Right lobe of liver (tissue), 6 donors: ENCODE data around the gene MYO5C. TPM values are rescaled to one million over a fixed set of nuclear protein-coding genes. Genes with fewer than 3 reads are reported as not detected.

ENCODE experiments used
- ATAC-seq, 4 donors: fragments of 200-7000 bp; cut with Tn5 transposase; one replicate each; pipeline ENCODE4 v1.9.1; 2020; ENCODE audit warnings: mild to moderate bottlenecking in 4 of 4, moderate library complexity in 4 of 4
- DNase-seq, 3 donors: peaks; one replicate each; pipeline ENCODE4 v3.0.0-alpha.2; 2020
- H3K27ac ChIP-seq, 3 donors: fragments of 200-600 bp; one replicate each; pipeline ENCODE4 v1.8.0; 2022
- H3K27me3 ChIP-seq, 2 donors: fragments of 200-600 bp; one replicate each; pipeline ENCODE4 v1.8.0; 2022
- H3K36me3 ChIP-seq, 4 donors: fragments of 200-600 bp; sonication (generic) in 1 of 4; one replicate each; pipeline versions ENCODE4 v1.5.1 to v1.8.0; 2017 to 2022; ENCODE audit warnings: control low read depth in 1 of 4
- H3K4me1 ChIP-seq, 4 donors: fragments of 200-600 bp; sonication (generic) in 1 of 4; one replicate each; pipeline versions ENCODE4 v1.5.1 to v1.8.0; 2017 to 2022; ENCODE audit warnings: control low read depth in 1 of 4
- H3K4me3 ChIP-seq, 3 donors: fragments of 200-600 bp; one replicate each; pipeline ENCODE4 v1.8.0; 2022
- H3K9me3 ChIP-seq, 4 donors: fragments of 200-600 bp; sonication (generic) in 1 of 4; one replicate each; pipeline versions ENCODE4 v1.5.1 to v1.8.0; 2017 to 2022; ENCODE audit warnings: control low read depth in 1 of 4
- POLR2A ChIP-seq: fragments of 450-650 bp; IDR thresholded peaks from one replicate; pipeline ENCODE4 v1.6.1; 2017; ENCODE audit warnings: antibody characterized with exemption, mild to moderate bottlenecking
- WGBS: methylation state at CpG from one replicate; pipeline ENCODE4 v1.1.6; 2018; ENCODE audit warnings: low coverage, low lambda C conversion rate; ENCODE audit not compliant: insufficient coverage; ENCODE audit errors: missing lambda C conversion rate; 5-methylcytosine and 5-hydroxymethylcytosine counted together
- intact Hi-C, 2 donors: fragments of 100-400 bp; cut with DNase I; formaldehyde crosslinking; loops; one replicate each; pipeline versions ENCODE4 v1.11.2 to v1.14.1; 2022
- total RNA-seq, 6 experiments: library from RNA; depleted of rRNA in 2 of 6; stranded (reverse); fragments of >200 nt in 2 of 6; fragmentation: NEBNext Ultra II Directional in 3 of 6; extraction: Animal tissue kit (Norgen Biotek cat#: 25700) in 3 of 6; gene quantifications; one replicate each; pipeline versions ENCODE4 v1.1.0 to v1.2.4, GENCODE V29; 2016 to 2023
- TF ChIP-seq, protein P1 (sequence below), 4 donors: fragments of 200-600 bp in 3 of 4; fragments of 450-650 bp in 1 of 4; IDR thresholded peaks; one replicate each; pipeline versions ENCODE4 v1.5.1 to v1.8.0; 2016 to 2022; ENCODE audit warnings: antibody characterized with exemption in 4 of 4, mild to moderate bottlenecking in 2 of 4
- donor health status: DM: no; HTN: yes; CAD: no.
- donor health status: DM: no; HTN: no; CAD: no.
- donor health status: DM: no; HTN: no; CAD: no.
- donor health status: DM: no; HTN: yes; CAD: no.
- donor health status: DM: no; HTN: yes; CAD: no.

MYO5C gene
- total RNA-seq, 6 experiments from 2014 or later = 5.8 to 10.2 (median 7.1) TPM

GRCh38 chr15:52291204-52291603 is 4.4 kb downstream of the MYO5C start:
- no peak for TF ChIP-seq POLR2A
- TF ChIP-seq, protein P1, sequence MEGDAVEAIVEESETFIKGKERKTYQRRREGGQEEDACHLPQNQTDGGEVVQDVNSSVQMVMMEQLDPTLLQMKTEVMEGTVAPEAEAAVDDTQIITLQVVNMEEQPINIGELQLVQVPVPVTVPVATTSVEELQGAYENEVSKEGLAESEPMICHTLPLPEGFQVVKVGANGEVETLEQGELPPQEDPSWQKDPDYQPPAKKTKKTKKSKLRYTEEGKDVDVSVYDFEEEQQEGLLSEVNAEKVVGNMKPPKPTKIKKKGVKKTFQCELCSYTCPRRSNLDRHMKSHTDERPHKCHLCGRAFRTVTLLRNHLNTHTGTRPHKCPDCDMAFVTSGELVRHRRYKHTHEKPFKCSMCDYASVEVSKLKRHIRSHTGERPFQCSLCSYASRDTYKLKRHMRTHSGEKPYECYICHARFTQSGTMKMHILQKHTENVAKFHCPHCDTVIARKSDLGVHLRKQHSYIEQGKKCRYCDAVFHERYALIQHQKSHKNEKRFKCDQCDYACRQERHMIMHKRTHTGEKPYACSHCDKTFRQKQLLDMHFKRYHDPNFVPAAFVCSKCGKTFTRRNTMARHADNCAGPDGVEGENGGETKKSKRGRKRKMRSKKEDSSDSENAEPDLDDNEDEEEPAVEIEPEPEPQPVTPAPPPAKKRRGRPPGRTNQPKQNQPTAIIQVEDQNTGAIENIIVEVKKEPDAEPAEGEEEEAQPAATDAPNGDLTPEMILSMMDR (IDR thresholded peaks at IDR 0.05) = no peak
- no peak overlapping the region for H3K4me3 ChIP-seq
- no peaks in the 10 kb centered on the region for H3K27me3 ChIP-seq
- H3K27ac ChIP-seq = no peak overlapping the region
- DNase-seq (no peak), ATAC-seq (no peak)
- no peaks in the 10 kb centered on the region for H3K36me3 ChIP-seq
- WGBS = no CpG with 5 or more reads among the region's 4 CpGs
- no peaks in the 10 kb centered on the region for H3K9me3 ChIP-seq
- intact Hi-C loops = no loop called here
- peaks cover 0 to 39% (median 5%) of the 10 kb centered on the region in 4 donors for H3K4me1 ChIP-seq

DNA sequence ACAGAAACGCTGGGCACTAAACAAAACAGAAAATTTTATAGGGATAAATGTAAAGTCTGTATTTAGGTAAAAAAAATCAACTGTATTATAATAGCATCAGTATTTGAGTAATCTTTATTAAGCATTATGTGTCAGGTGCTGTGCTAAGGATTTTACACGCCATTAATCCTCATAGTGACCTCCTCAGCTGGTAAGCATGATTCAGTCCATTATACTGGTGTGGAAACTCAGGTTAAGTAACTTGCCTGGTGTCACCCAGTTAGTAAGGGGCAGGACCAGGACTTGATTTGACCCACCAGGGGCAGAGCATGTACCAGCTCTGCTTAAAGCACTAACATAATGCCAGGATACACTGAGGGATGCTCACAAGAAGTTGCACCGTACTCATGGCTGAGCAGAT is 4.8 kb downstream of the MYO5C start:
- intact Hi-C loops = no loop called here

DNA sequence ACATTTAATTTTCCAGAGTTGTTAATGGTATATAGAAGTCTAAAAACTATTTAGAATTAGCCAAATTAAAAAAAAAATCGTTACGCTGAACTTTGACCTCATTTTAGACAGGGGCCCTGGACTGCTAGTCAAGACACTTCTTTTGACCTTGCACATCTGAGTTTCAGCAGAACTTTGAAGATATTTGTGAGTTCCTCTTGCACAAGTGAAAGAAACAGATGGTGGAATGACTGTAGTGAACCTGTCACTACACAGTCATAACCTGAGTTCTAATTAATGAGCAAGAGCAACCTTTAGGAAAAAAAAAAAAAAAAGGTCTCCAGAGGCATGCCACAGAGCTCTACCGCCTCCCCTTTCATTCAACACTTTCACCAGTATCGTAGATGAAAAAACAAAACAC is 5.3 kb downstream of the MYO5C start:
- Histone ChIP-seq H3K27me3 (no peaks in the 10 kb centered on the region), H3K36me3 (no peaks in the 10 kb centered on the region), H3K4me3 (no peak overlapping the region), H3K9me3 (no peaks in the 10 kb centered on the region), H3K4me1 (peaks cover 0 to 36% (median 5%) of the 10 kb centered on the region in 4 donors), H3K27ac (no peak overlapping the region)
- intact Hi-C loops = no loop called here
- DNase-seq (no peak), ATAC-seq (no peak)
- no peak for TF ChIP-seq POLR2A
- TF ChIP-seq, protein P1 (IDR thresholded peaks at IDR 0.05) = no peak
- 43% methylated on average over 4 of the region's 4 CpGs for WGBS

More for the DNA sequence above, 4.8 kb downstream of the MYO5C start:
- WGBS = 84% methylated on average over 3 of the region's 3 CpGs
- H3K36me3 ChIP-seq = no peaks in the 10 kb centered on the region
- DNase-seq = no peak
- no peak overlapping the region for H3K4me3 ChIP-seq
- no peak overlapping the region for H3K27ac ChIP-seq
- peaks cover 0 to 36% (median 5%) of the 10 kb centered on the region in 4 donors for H3K4me1 ChIP-seq
- H3K27me3 ChIP-seq = no peaks in the 10 kb centered on the region
- H3K9me3 ChIP-seq = no peaks in the 10 kb centered on the region
- TF ChIP-seq POLR2A = no peak
- TF ChIP-seq, protein P1 (IDR thresholded peaks at IDR 0.05) = no peak
- ATAC-seq = no peak

DNA sequence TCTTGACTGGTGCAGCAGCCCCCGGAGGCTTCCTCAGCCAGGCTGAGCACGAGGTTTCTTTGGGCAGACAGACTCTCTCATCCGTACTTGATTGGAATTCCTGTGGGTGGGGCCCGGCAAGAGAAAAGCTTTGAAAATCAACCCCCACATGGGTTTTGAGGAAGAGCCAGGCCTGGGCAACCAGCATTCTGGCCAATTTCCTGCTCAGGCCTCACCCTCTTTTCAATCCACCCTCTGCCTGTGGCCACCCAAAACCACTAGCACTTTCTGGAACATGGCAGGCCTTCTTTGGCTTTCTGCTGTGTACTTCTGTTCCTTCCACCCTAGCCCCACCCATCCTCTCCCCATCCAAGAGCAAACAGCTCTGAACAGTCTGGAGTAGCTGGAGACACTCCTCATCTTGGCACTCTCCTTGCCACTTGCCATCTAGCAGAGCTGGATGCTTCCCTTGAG is 5.9 kb downstream of the MYO5C start:
- H3K27ac ChIP-seq = peak overlapping the region in 1 of 3 donors; percentile 24
- no peaks in the 10 kb centered on the region for H3K36me3 ChIP-seq
- no peaks in the 10 kb centered on the region for H3K27me3 ChIP-seq
- WGBS = 53% methylated on average over 2 of the region's 4 CpGs
- H3K9me3 ChIP-seq = no peaks in the 10 kb centered on the region
- ATAC-seq (no peak), DNase-seq (no peak)
- no peak overlapping the region for H3K4me3 ChIP-seq
- TF ChIP-seq, protein P1 (IDR thresholded peaks at IDR 0.05) = no peak
- TF ChIP-seq POLR2A = no peak
- intact Hi-C loops = no loop called here
- peaks cover 0 to 29% (median 5%) of the 10 kb centered on the region in 4 donors for H3K4me1 ChIP-seq

GRCh38 chr15:52288986-52289385 is 6.6 kb downstream of the MYO5C start:
- H3K27ac ChIP-seq = peak overlapping the region in 2 of 3 donors; percentile 65 to 84
- intact Hi-C loops = no loop called here
- no peaks in the 10 kb centered on the region for H3K9me3 ChIP-seq
- H3K4me3 ChIP-seq = no peak overlapping the region
- no peaks in the 10 kb centered on the region for H3K27me3 ChIP-seq
- H3K4me1 ChIP-seq = peaks cover 0 to 28% (median 5%) of the 10 kb centered on the region in 4 donors
- H3K36me3 ChIP-seq = no peaks in the 10 kb centered on the region
- TF ChIP-seq POLR2A = no peak
- TF ChIP-seq, protein P1 (IDR thresholded peaks at IDR 0.05) = no peak
- ATAC-seq (no peak), DNase-seq (no peak)
- 84% methylated on average over 4 of the region's 5 CpGs for WGBS
